ENCODE results near the gene IRX5.

The IRX5 gene

DNA sequence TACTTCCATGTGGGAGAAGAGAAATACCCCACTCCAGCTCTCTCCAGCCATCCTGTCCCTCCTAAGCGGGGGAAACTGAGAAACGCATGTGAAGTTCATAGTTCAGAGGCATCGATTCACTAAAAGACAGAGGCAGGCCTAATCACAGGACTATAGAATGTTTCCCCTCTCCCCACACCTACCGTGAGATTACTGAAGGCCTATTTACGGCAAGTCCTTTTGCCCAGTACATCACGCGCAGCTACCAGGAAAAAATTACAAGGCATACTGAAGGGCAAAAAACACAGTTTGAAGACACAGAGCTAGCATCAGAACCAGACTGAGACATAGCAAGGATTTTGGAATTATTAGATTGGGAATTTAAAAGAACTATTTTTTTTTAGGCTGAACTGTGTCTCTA lies 29.1 kb upstream of the IRX5 start (continued):
- TF ChIP-seq, protein P1, sequence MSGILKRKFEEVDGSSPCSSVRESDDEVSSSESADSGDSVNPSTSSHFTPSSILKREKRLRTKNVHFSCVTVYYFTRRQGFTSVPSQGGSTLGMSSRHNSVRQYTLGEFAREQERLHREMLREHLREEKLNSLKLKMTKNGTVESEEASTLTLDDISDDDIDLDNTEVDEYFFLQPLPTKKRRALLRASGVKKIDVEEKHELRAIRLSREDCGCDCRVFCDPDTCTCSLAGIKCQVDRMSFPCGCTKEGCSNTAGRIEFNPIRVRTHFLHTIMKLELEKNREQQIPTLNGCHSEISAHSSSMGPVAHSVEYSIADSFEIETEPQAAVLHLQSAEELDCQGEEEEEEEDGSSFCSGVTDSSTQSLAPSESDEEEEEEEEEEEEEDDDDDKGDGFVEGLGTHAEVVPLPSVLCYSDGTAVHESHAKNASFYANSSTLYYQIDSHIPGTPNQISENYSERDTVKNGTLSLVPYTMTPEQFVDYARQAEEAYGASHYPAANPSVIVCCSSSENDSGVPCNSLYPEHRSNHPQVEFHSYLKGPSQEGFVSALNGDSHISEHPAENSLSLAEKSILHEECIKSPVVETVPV (CRISPR knock-in tag; IDR thresholded peaks at IDR 0.05) = no peak
- TF ChIP-seq, protein P2, sequence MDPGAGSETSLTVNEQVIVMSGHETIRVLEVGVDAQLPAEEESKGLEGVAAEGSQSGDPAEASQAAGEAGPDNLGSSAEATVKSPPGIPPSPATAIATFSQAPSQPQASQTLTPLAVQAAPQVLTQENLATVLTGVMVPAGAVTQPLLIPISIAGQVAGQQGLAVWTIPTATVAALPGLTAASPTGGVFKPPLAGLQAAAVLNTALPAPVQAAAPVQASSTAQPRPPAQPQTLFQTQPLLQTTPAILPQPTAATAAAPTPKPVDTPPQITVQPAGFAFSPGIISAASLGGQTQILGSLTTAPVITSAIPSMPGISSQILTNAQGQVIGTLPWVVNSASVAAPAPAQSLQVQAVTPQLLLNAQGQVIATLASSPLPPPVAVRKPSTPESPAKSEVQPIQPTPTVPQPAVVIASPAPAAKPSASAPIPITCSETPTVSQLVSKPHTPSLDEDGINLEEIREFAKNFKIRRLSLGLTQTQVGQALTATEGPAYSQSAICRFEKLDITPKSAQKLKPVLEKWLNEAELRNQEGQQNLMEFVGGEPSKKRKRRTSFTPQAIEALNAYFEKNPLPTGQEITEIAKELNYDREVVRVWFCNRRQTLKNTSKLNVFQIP (CRISPR knock-in tag; IDR thresholded peaks at IDR 0.05; ENCODE audit: borderline replicate concordance, low read depth) = no peak

DNA sequence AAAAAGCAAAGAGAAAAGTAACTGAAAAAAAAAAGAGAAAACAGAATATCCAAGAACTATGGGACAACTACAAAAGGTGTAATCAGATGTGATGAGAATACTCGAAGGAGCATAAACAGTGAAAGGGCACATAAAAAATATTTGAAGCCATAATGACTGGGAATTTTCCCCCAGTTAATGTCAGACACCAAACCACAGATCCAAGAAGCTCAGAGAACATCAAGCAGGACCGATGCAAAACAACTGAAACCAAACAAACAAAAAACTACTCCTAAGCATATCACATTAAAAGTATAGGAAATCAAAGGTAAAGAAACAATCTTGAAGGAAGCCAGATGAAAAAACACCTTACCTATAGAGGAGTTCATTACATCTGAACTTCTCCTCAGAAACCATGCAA lies 27.6 kb upstream of the IRX5 start:
- no peak for ATAC-seq
- no peak for TF ChIP-seq TCF4 (CRISPR knock-in tag; IDR thresholded peaks at IDR 0.05; ENCODE audit: borderline replicate concordance)
- no peak for TF ChIP-seq ARNTL (CRISPR knock-in tag; IDR thresholded peaks at IDR 0.05; ENCODE audit: borderline replicate concordance, low read depth)
- TF ChIP-seq RARB (CRISPR knock-in tag; IDR thresholded peaks at IDR 0.05) = no peak
- no peak for TF ChIP-seq OSR1 (CRISPR knock-in tag; IDR thresholded peaks at IDR 0.05)
- TF ChIP-seq SNAI2 (CRISPR knock-in tag; IDR thresholded peaks at IDR 0.05) = no peak
- TF ChIP-seq GLIS3 (CRISPR knock-in tag; IDR thresholded peaks at IDR 0.05) = no peak
- TF ChIP-seq ZFP3 (CRISPR knock-in tag; IDR thresholded peaks at IDR 0.05) = no peak
- no peak for TF ChIP-seq CSDC2 (CRISPR knock-in tag; IDR thresholded peaks at IDR 0.05)
- no peak for TF ChIP-seq ZNF565 (CRISPR knock-in tag; conservative IDR thresholded peaks at IDR 0.05; ENCODE audit: low read depth)
- no peak for TF ChIP-seq ZC3H10 (CRISPR knock-in tag; IDR thresholded peaks at IDR 0.05)
- TF ChIP-seq ZFP30 (CRISPR knock-in tag; IDR thresholded peaks at IDR 0.05) = no peak
- TF ChIP-seq PPARA (CRISPR knock-in tag; IDR thresholded peaks at IDR 0.05; ENCODE audit: borderline replicate concordance) = no peak
- TF ChIP-seq ZNF70 (CRISPR knock-in tag; IDR thresholded peaks at IDR 0.05) = no peak
- TF ChIP-seq BACH2 (CRISPR knock-in tag; IDR thresholded peaks at IDR 0.05; ENCODE audit: borderline replicate concordance) = no peak
- TF ChIP-seq ZNF8 (CRISPR knock-in tag; IDR thresholded peaks at IDR 0.05) = no peak
- TF ChIP-seq ESRRG (CRISPR knock-in tag; IDR thresholded peaks at IDR 0.05) = no peak

DNA sequence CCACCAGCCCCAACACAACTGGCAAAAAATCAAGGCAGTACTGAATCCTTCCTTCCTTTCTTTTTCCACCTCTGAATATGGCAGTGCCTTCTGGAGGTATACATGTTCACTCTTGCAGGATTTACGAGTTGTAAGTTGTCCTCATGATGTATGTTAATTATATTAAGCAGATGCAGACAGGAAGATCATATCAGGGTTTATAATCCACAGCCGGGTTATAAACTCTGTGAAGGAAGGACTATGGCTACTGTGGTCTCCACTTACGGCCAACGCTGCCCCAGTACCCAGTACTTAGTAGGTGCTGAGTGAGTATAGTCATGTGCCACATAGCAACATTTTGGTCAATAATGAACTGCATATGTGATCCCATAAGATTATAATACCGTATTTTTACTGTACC lies 19.6 kb upstream of the IRX5 start:
- TF ChIP-seq ZNF70 (CRISPR knock-in tag; IDR thresholded peaks at IDR 0.05) (no peak), PPARA (CRISPR knock-in tag; IDR thresholded peaks at IDR 0.05; ENCODE audit: borderline replicate concordance) (no peak), GLIS3 (CRISPR knock-in tag; IDR thresholded peaks at IDR 0.05) (no peak), TCF4 (CRISPR knock-in tag; IDR thresholded peaks at IDR 0.05; ENCODE audit: borderline replicate concordance) (no peak), TOX (CRISPR knock-in tag; IDR thresholded peaks at IDR 0.05; ENCODE audit: borderline replicate concordance) (no peak), SNAI2 (CRISPR knock-in tag; IDR thresholded peaks at IDR 0.05) (no peak), ZFP30 (CRISPR knock-in tag; IDR thresholded peaks at IDR 0.05) (no peak), ESRRG (CRISPR knock-in tag; IDR thresholded peaks at IDR 0.05) (no peak), OSR1 (CRISPR knock-in tag; IDR thresholded peaks at IDR 0.05) (no peak), ZFP3 (CRISPR knock-in tag; IDR thresholded peaks at IDR 0.05) (no peak), BACH2 (CRISPR knock-in tag; IDR thresholded peaks at IDR 0.05; ENCODE audit: borderline replicate concordance) (no peak), ARNTL (CRISPR knock-in tag; IDR thresholded peaks at IDR 0.05; ENCODE audit: borderline replicate concordance, low read depth) (no peak), ZC3H10 (CRISPR knock-in tag; IDR thresholded peaks at IDR 0.05) (no peak), ZNF8 (CRISPR knock-in tag; IDR thresholded peaks at IDR 0.05) (no peak), ZNF565 (CRISPR knock-in tag; conservative IDR thresholded peaks at IDR 0.05; ENCODE audit: low read depth) (no peak), RARB (CRISPR knock-in tag; IDR thresholded peaks at IDR 0.05) (no peak)
- TF ChIP-seq, protein P3, sequence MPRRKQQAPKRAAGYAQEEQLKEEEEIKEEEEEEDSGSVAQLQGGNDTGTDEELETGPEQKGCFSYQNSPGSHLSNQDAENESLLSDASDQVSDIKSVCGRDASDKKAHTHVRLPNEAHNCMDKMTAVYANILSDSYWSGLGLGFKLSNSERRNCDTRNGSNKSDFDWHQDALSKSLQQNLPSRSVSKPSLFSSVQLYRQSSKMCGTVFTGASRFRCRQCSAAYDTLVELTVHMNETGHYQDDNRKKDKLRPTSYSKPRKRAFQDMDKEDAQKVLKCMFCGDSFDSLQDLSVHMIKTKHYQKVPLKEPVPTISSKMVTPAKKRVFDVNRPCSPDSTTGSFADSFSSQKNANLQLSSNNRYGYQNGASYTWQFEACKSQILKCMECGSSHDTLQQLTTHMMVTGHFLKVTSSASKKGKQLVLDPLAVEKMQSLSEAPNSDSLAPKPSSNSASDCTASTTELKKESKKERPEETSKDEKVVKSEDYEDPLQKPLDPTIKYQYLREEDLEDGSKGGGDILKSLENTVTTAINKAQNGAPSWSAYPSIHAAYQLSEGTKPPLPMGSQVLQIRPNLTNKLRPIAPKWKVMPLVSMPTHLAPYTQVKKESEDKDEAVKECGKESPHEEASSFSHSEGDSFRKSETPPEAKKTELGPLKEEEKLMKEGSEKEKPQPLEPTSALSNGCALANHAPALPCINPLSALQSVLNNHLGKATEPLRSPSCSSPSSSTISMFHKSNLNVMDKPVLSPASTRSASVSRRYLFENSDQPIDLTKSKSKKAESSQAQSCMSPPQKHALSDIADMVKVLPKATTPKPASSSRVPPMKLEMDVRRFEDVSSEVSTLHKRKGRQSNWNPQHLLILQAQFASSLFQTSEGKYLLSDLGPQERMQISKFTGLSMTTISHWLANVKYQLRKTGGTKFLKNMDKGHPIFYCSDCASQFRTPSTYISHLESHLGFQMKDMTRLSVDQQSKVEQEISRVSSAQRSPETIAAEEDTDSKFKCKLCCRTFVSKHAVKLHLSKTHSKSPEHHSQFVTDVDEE (CRISPR knock-in tag; IDR thresholded peaks at IDR 0.05) = no peak
- TF ChIP-seq, protein P2 (CRISPR knock-in tag; IDR thresholded peaks at IDR 0.05; ENCODE audit: borderline replicate concordance, low read depth) = no peak
- TF ChIP-seq, protein P4, sequence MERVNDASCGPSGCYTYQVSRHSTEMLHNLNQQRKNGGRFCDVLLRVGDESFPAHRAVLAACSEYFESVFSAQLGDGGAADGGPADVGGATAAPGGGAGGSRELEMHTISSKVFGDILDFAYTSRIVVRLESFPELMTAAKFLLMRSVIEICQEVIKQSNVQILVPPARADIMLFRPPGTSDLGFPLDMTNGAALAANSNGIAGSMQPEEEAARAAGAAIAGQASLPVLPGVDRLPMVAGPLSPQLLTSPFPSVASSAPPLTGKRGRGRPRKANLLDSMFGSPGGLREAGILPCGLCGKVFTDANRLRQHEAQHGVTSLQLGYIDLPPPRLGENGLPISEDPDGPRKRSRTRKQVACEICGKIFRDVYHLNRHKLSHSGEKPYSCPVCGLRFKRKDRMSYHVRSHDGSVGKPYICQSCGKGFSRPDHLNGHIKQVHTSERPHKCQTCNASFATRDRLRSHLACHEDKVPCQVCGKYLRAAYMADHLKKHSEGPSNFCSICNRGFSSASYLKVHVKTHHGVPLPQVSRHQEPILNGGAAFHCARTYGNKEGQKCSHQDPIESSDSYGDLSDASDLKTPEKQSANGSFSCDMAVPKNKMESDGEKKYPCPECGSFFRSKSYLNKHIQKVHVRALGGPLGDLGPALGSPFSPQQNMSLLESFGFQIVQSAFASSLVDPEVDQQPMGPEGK (CRISPR knock-in tag; IDR thresholded peaks at IDR 0.05; ENCODE audit: borderline replicate concordance) = no peak
- TF ChIP-seq, protein P5, sequence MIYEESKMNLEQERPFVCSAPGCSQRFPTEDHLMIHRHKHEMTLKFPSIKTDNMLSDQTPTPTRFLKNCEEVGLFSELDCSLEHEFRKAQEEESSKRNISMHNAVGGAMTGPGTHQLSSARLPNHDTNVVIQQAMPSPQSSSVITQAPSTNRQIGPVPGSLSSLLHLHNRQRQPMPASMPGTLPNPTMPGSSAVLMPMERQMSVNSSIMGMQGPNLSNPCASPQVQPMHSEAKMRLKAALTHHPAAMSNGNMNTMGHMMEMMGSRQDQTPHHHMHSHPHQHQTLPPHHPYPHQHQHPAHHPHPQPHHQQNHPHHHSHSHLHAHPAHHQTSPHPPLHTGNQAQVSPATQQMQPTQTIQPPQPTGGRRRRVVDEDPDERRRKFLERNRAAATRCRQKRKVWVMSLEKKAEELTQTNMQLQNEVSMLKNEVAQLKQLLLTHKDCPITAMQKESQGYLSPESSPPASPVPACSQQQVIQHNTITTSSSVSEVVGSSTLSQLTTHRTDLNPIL (CRISPR knock-in tag; IDR thresholded peaks at IDR 0.05; ENCODE audit: low read depth) = no peak
- no peak for ATAC-seq
